Measurements from ENCODE around the gene GABRB1.

The GABRB1 gene

DNA sequence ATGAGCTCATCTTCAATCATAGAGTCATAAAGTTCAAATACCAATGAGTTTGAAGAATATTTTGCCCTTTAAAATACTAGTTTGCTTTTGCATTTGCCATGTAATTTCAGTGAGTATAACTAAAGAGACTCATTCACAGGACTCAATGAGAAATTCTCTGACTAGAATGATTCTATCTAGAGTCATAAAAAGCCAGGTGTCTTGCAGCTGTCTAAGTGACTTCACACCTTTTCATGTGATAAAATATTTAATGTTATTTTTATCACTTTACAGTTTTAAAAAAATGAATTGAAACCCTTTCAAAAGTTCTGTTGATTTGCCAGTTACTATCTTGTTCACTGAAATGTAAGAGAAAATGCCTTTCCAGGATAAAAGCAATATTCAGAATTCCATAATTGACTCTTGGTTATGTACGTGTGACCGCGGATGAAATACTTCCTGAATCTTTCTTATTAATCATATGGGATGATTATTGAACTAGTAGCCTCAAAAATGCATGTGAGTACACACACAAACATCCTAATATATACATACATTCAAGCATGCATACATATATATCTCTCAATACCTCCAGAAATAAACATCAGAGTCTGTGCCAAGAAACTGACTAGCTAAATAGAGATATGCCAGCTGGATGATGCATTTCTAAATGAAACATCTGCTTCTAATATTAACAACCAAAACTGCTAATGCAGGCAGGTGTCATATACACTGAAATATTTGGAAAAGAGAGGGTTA, 87.0 kb downstream of the GABRB1 start:
- no peak for DNase-seq (ENCODE audit: low read depth in 2 of 2)

GRCh38 chr4:47120783-47121182, 89.4 kb downstream of the GABRB1 start:
- DNase-seq (ENCODE audit: low read depth in 2 of 2): no peak

GRCh38 chr4:47122592-47123291, 91.4 kb downstream of the GABRB1 start:
- DNase-seq (ENCODE audit: low read depth in 2 of 2): peak; percentile 0 to 24

DNA sequence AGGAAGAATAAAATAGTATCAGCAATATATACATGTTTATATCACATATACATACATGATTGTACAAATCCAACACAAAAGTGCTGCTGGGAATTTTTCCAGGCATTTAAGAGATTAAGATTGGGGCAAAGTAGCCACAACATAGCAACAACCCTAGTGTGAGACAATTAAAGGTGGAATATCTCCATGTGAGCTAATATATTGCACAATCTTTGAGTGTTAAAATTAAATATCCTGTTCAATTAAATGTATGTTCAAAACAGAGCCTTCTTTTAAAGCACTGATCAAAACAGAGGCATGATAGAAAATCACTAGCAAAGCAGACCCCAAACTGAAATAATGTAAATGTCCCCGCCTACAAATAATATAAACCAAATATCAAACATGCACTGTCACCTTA, 97.6 kb downstream of the GABRB1 start:
- no peak for DNase-seq (ENCODE audit: low read depth in 2 of 2)

DNA sequence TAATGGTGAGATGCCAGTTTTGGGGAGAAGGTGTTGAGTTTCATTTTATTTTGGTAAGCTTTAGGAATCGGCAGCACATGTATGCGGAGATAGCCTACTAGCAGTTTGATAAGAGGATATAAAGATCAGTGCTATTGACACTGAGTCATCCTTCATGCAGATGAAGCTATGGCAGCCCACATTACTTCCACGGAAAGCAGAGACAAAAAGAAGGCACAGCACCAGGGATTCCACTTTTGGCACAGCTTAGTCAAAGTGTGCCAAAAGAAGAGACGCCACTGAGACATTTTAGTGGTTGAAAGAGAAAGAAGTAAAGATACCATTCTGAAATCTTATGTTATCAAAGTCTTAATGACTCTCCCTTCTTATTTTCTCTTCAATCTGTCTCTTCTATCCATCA, 103.8 kb downstream of the GABRB1 start:
- DNase-seq (ENCODE audit: low read depth in 2 of 2): no peak

GRCh38 chr4:47143261-47143660, 111.9 kb downstream of the GABRB1 start:
- no peak for DNase-seq (ENCODE audit: low read depth in 2 of 2)

GRCh38 chr4:47145630-47146029, 114.3 kb downstream of the GABRB1 start:
- no peak for DNase-seq (ENCODE audit: low read depth in 2 of 2)

- no peak for DNase-seq (ENCODE audit: low read depth in 2 of 2)
Measured at GRCh38 chr4:47154816-47155370, 123.5 kb downstream of the GABRB1 start.

DNA sequence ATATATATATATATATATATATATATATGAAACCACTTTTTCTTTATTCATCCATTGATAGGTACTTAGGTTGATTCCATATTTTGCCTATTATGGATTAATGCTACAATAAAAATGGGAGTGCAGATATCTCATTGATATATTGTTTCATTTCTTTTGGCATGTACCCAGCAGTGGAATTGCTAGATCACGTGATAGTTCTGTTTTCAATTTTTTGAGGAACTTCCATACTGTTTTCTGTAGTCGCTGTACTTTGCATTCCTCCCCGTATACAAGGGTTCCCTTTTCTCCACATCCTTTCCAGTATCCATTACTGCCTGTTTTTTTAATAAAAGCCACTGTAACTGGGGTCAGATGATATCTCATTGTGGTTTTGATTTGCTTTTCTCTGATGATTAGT, 124.6 kb downstream of the GABRB1 start:
- DNase-seq (ENCODE audit: low read depth in 2 of 2): no peak

DNA sequence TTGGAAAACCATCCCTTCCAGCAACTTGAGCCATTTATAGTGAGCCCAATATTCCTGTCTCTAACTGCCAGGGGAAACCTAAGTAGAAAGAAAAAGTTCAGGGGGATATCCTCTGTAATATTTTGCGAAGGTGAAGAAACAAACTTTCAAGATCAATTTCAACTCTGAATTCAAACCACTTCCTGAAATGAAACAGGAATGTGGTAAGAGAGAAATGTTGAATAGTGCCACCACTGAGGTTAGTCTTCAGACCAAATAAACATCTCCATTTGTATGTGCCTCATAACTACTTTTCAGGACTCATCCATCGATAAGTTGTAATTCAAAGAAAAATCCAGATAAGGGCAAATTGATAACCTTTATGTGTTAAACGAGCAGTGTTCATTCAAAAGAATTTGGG, 128.7 kb downstream of the GABRB1 start:
- DNase-seq (ENCODE audit: low read depth in 2 of 2): no peak

GRCh38 chr4:47167081-47168035, 136.0 kb downstream of the GABRB1 start:
- no peak for DNase-seq (ENCODE audit: low read depth in 2 of 2)

DNA sequence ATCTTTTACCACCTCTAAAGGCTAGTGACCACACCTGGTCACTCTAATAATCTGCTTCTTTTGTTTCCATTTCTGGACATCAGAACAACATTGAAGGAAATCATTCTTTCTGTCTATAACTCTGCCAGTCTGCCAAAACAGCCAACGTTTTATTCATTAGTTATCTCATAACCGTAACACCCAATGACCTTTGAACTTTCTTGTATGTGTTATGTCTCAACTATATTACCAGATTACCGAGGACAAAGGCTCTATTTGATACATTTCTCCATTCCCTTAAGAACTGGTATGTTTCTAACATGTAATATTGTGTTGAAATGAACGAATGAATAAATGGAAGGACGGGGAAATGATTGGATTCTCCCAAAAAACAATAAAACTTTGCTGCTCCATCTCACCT, 152.7 kb downstream of the GABRB1 start:
- no peak for DNase-seq (ENCODE audit: low read depth in 2 of 2)

DNA sequence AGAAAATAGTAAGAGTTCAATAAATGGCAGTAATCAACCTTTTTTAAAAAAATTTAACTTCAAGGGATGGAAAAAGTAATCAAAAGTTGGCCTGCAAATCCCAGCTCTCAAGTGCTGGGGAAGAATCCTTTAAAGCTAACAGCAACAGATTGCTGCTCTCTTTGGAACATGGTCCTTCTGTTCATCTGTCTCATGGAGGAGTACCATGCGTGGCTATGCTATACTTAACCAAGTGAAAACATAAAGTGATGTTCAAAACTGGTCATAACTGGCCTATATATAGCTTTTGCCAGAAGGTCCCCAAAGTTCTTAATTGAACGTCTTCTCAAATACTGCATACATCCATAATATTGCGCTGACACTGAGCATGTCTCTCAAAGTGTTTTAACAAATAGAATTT, 154.4 kb downstream of the GABRB1 start:
- DNase-seq (ENCODE audit: low read depth in 2 of 2): no peak

- DNase-seq (ENCODE audit: low read depth in 2 of 2): no peak
Measured at GRCh38 chr4:47187608-47188007, 156.2 kb downstream of the GABRB1 start.

DNA sequence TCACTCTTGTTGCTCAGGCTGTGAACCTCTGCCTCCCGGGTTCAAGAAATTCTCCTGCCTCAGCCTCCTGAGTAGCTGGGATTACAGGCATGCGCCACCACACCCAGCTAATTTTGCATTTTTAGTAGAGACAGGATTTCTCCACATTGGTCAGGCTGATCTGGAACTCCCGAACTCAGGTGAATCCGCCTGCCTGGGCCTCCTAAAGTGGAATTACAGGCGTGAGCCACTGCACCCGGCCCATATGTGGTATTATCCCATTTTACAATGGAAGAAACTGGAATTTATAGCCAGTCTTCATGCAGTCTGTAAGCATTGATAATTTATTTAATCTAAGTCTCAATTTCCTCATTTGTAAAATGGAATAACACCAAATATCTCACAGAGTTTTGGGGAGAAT, 161.8 kb downstream of the GABRB1 start:
- no peak for DNase-seq (ENCODE audit: low read depth in 2 of 2)

DNA sequence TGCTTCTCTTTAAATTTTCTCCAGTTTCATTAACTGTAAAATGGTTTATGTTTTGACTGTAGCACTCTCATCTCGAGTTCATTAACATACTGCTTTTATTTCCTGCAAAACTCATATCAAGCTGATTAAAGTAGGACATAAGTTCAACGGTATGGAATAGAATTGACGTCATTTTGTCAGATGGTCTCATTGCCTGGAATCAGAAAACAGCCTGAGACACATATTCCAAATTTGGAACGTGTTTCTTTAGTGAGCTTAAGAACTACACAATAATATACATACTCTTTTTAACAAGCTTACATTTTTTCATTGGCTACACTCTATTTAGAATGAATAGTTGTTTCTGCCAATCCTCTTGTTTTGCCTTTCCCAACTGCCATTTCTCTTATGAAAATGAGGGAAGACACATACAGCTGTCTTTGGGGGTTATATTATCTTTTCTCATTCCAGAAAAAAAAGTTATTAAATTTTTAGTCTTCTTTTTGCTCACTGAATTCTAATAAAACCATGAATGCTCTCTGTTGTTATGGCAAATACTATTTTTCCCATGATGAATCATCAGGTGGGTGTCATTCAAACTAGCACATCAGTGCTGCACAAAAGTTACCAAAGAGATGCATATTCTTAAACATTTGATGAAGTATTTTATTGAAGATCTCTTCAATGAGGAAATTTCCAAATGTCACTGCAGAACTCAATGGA, 162.8 kb downstream of the GABRB1 start:
- DNase-seq (ENCODE audit: low read depth in 2 of 2): no peak

DNA sequence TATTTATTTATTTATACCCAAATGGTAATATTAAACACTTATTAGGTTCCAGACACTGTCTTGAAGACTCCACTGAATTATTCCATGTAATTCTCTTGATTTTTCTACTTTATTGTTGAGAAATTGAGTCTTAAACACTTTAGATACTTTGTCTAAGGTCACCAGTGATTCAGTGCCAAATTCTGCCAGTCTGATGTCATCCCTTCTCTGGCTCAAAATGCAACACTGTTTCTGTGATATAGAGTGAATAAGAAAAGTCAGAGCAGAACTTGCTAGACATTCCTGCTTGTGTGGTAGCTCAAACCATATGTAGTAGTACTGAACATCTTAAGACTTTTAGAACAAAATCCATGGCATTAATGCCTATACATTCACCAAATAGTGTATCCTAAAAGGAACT, 164.3 kb downstream of the GABRB1 start:
- no peak for DNase-seq (ENCODE audit: low read depth in 2 of 2)

DNA sequence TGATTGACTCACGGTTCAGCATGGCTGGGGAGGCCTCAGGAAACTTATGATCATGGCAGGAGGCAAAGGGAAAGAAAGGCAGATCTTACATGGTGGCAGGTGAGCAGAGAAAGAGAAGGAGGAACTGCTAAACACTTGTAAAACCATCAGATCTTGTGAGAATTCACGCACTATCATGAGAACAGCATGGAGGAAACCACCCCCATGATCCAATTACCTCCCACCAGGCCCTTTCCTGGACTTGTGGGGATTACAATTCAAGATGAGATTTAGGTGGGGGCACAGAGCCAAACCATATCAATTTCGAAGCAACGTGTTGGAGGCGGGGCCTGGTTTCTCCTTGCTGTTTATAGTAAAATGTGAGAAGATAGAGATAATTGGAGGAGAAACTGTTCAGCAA, 167.4 kb downstream of the GABRB1 start:
- no peak for DNase-seq (ENCODE audit: low read depth in 2 of 2)

DNA sequence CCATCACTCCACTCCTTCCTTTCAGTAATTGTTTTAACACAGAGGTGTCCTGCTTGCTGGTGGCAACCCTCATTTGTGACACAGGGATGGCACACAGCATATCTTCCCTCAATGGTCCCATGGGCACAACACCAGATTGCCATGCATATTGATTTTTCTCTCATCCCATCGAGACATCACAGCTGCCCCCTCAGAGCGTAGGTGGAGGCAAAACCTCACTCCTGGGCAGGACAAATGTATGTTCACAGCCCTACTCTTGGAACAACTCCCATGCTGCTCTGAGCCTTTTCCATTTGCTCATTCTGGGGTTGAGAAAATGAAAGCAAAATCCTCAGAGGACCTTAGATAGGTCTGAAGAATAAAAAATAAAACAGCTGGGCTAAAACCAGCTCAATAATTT, 172.2 kb downstream of the GABRB1 start:
- DNase-seq (ENCODE audit: low read depth in 2 of 2): no peak

GRCh38 chr4:47207555-47207954, 176.2 kb downstream of the GABRB1 start:
- DNase-seq (ENCODE audit: low read depth in 2 of 2): no peak

GRCh38 chr4:47209833-47210232, 178.5 kb downstream of the GABRB1 start:
- no peak for DNase-seq (ENCODE audit: low read depth in 2 of 2)
